HUDEP-2 (cell line): Measurements from ENCODE around the gene CRLF3.

Experiments
- DNase-seq, 76 experiments: peaks; one replicate each; lab custom pipeline; 2025; ENCODE audit not compliant: unreplicated experiment in 76 of 76; lab: John Stamatoyannopoulos, UW

Gene CRLF3, protein sequence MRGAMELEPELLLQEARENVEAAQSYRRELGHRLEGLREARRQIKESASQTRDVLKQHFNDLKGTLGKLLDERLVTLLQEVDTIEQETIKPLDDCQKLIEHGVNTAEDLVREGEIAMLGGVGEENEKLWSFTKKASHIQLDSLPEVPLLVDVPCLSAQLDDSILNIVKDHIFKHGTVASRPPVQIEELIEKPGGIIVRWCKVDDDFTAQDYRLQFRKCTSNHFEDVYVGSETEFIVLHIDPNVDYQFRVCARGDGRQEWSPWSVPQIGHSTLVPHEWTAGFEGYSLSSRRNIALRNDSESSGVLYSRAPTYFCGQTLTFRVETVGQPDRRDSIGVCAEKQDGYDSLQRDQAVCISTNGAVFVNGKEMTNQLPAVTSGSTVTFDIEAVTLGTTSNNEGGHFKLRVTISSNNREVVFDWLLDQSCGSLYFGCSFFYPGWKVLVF

GRCh38 chr17:30824356-30825145, at the start of gene CRLF3:
Gene CRLF3 (minus strand): TSS chr17:30824692. CDS start chr17:30824651, 41 bp downstream.
- DNase-seq = peak in 74 of 76 experiments; percentile 20 to 91 (median 82)

DNA sequence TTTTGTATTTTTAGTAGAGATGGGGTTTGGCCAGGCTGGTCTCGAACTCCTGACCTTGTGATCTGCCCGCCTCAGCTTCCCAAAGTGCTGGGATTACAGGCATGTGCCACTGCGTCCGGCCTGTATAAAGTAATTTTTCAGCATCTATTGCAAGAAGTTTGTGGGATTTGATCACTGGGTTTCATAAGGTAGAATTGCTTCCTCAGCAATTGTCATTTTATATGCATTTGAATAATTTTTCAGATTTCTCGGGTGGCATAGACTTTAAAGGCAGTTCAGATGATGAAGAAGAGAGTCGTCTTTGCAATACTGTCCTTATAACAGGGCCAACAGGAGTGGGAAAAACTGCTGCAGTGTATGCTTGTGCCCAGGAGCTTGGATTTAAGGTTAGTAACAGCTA, 44.5 kb upstream of the CRLF3 start:
- no peak for DNase-seq

DNA sequence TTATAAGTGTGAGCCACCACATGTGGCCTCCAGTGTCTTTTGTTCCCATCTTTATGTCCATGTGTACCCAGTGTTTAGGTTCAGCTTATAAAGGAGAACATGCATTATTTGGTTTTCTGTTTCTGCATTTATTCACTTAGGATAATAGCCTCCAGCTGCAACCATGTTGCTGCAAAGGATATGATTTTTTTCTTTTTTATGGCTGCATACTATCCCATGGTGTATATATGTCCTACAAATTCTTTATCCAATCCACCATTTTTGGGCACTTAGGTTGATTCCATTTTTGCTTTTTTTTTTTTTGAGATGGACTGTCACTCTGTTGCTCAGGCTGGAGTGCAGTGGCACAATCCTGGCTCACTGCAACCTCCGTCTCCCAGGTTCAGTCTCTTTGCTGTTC, 40.1 kb upstream of the CRLF3 start:
- no peak for DNase-seq

DNA sequence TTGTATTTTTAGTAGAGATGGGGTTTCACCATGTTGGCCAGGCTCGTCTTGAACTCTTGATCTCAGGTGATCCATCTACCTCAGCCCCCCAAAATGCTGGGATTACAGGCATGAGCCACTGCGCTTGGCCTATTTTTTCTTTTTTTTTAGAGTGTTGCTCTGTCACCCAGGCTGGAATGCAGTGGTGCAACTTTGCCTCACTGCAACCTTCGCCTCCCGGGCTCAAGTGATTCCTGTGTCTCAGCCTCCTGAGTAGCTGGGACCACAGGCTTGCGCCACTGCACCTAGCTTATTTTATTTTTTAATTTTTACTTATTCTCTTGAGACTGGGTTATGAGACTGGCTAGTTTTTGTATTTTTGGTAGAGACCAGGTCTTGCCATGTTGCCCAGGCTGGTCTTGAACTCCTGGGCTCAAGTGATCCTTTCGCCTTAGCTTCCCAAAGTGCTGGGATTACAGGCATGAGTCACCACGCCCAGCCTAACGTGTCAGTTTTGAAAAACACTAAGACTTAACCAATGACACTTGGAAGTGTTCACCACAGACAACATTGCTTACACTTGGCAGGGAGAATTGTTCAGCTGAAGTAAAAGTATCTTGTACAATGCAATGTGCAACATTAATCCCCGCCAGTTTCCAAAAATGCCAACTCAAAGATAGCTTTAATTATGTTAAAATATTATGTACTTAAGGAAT, 34.2 kb upstream of the CRLF3 start:
- DNase-seq = no peak

DNA sequence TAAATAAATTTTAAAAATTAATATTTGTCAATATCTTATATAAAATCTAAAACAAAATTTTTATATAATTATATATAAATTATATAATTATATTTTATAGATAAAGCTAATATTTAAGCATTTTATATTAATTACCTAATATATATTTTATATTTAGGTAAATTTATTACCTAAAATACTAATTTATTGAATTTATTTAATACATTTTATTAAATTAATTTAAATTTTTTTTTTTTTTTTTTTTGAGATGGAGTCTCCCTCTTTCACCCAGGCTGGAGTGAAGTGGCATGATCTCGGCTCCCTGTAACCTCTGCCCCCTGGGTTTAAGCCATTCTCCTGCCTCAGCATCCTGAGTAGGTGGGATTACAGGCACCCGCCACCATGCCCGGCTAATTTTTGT, 29.7 kb upstream of the CRLF3 start:
- DNase-seq = no peak

- DNase-seq = peak in 68 of 76 experiments; percentile 8 to 86 (median 50)
Observed at GRCh38 chr17:30848021-30848420, 23.5 kb upstream of the CRLF3 start.

GRCh38 chr17:30840771-30841170, 16.3 kb upstream of the CRLF3 start:
- no peak for DNase-seq

DNA sequence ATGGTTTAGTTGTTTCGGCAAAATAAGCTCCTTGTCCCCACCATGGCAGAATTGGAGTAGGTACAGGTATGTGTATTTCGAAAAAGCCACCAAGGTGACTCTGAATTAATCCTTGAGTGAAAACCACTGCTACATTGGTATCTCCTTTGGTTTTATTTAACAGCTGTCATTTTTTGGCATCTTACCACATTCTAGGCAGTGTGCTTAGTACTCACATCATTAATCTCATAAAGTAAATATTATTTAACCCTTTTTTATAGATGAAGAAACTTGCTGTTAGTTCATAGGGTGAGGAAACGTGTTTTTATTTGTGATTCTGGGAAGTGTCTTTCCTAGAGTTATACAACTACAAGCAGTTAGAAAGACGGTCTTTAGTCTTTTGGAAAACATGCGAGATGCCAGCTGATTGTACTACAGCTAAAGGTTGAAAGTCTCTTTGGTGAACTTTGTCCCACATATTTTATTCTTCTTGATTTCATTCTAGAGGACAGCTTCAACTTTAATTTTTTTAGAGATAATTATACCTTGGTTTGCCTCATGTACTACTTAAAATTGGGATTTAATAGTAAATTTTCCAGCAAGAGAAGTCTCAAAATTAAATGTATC, 13.8 kb upstream of the CRLF3 start:
- DNase-seq = no peak

- DNase-seq = peak in 8 of 76 experiments; percentile 4 to 27 (median 21)
Observed at GRCh38 chr17:30832438-30833124, 8.1 kb upstream of the CRLF3 start.

DNA sequence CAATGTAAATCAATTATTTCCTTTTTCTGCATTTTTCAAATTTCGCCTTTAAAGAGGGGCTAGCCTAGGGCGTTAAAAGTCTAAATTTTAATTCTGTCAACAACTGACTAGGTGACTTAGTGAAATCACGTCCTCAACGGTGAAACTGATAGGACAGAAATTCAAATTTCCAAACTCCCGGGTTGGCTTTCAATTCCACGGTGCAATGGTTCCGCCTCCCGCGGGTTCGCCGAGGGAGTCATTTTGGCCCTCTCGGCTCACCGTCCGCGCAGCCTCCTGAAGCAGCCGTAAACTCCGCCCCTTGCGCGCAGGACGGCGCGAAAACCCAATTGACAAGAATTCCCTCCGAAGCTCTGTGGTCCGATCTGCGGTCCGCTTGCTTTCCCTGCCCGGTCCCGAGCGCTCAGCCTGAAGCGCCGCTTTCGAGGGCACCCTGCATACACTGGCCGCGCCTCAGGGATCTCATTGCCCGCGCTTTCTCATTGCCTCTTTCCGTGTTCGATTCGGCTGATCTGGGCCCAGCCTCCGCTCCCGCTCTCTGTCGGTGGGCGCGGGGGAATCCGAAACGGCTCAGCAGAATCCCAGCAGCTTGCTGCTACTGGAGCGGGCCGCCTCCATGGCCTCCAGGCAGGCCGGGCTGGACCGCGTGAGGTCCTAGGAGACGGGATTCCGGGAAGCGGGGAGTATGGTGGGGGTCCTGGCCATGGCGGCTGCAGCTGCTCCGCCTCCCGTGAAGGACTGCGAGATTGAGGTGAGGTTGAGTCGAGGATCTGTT, 7.4 kb upstream of the CRLF3 start, which contains the start of gene ATAD5:
Gene ATAD5, plus strand, starts transcription at position 304 of the 775 bp plus-strand sequence. Its CDS starts 382 bp downstream, at position 686.
- DNase-seq = peak in 74 of 76 experiments; percentile 31 to 91 (median 81)

DNA sequence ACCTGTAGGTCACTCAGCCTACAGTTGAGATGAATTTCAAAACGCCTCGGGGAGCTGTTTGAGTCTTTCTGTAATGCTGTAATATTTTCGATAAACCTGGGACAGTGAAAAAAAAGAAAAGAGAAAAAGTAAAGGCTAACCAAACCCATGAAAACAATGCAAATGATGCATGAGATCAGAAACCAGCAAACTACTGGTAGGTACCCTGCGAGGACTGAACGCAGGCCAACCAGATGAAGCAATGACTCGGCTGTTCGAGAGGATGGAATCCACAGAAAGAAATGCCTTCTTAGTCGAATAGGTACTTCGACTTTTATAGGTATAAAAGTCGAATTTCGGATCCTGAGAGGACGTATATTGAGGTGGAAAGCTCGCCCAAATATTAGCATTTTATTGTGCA, 6.8 kb upstream of the CRLF3 start:
- peak in 11 of 76 experiments; percentile 4 to 47 (median 18) for DNase-seq

DNA sequence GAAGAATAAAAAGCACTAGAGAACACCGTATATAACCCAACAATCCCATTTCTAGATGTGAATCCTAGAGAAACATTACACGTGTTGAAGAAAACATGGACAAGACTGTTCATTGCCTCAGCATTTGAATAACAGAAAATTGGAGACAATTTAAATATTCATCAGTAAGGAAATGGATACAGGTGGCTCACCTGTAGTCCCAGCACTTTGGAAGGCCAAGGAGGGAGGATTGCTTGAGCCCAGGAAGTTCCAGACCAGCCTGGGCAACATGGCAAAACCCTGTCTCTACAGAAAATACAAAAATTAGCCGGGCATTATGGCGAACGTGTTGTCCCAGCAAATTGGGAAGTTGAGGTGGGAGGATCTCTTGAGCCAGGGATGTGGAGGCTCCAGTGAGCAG, 4.5 kb upstream of the CRLF3 start:
- DNase-seq = no peak

DNA sequence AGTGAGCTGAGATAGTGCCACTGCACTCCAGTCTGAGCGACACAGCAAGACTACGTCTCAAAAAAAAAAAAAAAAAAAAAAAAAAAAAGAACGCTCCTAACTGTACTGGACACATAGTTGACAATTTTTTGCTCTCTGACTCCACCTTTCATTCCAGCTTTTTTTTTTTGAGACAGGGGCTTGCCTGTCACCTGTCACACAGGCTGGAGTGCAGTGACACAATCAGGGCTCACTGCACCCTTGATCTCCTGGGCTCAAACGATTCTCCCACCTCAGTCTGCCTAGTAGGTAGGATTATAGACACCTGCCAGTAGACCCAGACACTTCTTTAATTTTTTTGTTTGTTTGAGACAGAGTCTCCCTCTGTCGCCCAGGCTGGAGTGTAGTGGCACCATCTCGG, 2.6 kb upstream of the CRLF3 start:
- no peak for DNase-seq

DNA sequence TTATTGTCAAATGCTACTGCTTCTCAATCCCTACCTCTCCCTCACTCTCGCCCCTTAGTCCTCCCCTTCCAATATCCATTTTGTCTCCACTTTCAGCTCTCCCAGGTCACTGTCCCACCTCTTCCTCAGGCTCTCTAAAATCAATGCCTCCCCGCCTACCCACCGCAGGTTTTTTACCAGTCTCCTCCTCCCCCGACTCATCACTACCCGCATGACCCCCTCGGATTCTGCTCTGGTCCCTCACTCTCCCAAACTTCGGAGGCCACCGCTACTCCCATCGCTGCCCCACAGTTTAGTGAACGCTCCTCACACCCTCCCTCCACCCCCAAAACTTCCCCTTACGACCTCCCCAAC, 513 bp downstream of the CRLF3 start:
- DNase-seq = peak in 8 of 76 experiments; percentile 8 to 42 (median 16)

DNA sequence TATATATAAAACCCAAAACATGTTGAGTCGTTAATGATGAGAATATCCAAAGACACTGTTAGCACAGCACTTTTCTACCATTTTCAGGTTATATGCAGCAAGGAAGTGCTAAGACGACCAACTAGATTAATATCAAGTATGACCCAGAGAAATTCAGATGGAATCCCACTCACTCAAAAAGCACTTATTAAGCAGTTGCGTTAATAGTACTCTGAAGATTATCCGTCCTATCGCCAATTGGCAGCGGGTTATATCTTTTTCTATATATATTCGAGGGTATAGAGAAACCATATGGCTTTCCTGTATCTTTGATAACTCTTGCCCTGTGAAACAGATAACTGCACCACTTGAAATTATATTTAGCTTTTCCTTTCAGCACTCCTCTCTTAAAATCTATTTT, 1.1 kb downstream of the CRLF3 start:
- DNase-seq = peak in 2 of 76 experiments; percentile 24

GRCh38 chr17:30822919-30823318, 1.6 kb downstream of the CRLF3 start:
- peak in 2 of 76 experiments; percentile 3 for DNase-seq

DNA sequence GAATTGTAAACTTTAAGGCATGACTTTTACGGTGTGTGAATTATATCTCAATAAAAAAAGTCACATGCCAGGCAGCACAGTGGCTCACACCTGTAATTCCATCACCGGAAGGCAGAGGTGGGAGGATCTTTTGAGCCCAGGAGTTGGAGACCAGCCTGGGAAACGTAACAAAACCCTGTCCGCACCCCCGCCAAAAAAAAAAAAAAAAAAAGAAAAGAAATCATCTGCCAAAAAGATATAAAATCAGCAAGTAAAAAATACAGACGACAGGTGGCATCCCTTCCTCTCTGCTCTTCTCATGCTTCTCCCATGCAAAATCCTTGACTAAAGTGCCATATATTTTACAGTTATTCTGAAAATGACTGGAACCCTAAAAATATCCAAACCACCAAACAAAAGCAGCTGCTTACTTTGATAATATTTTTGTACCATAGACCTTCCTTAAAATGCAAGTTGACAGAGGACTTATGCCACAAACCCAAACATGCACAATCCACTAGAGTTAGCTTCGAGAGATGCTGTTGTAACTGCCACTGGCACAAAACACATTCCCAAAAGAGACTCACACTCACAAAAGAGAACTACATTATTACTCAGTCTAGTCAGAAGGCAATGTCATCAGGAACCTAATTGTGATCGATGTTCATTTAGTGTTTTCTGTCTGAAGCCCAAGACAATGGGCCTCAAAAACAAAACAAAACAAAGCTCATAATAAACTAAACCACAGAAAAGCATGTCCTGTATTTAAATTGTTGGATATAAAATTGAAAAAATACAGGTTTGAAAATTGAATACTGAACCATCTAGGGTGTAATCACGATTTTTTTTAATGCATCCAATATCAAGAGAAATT, 2.4 kb downstream of the CRLF3 start:
- DNase-seq = no peak

DNA sequence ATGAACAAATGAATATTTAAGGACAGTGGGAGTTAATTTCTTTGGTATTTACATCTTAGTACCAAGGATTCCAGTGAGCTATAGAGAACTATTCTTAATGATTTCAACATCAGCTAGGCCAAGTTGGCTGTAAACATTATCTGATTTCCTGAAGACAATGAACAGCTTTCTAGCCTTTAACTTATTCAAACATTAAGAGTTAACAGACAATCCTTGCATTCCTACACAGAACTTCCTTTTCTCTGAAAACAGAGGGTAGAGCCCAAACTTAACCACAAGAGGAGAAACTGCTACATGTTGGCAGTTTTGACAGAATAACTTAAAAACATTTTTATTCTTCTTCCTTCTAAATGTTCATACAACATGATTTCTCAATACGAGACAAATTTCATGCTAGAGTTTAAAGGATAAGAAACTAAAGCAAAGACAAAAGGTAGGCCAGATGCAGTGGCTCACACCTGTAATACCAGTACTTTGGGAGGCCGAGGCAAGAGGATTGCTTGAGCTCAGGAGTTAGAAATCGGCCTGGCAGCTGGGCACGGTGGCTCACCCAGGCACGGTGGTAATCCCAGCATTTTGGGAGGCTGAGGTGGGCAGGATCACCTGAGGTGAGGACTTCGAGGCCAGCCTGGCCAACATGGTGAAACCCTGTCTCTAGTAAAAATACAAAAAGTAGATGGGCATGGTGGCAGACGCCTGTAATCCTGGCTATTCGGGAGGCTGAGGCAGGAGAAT, 4.4 kb downstream of the CRLF3 start:
- no peak for DNase-seq
